HG02798 (cell line): ENCODE results near the gene SMOC2.

Experiments used
- ATAC-seq: cut with Tn5 transposase; IDR thresholded peaks from one replicate; pipeline ENCODE4 v1.9.1; 2021; ENCODE audit warnings: mild to moderate bottlenecking; ENCODE audit not compliant: unreplicated experiment, poor library complexity

SMOC2 gene

GRCh38 chr6:168473197-168473596, 32.2 kb downstream of the SMOC2 start:
- ATAC-seq, result no peak

GRCh38 chr6:168475188-168476013, 34.4 kb downstream of the SMOC2 start:
- ATAC-seq, result no peak

DNA sequence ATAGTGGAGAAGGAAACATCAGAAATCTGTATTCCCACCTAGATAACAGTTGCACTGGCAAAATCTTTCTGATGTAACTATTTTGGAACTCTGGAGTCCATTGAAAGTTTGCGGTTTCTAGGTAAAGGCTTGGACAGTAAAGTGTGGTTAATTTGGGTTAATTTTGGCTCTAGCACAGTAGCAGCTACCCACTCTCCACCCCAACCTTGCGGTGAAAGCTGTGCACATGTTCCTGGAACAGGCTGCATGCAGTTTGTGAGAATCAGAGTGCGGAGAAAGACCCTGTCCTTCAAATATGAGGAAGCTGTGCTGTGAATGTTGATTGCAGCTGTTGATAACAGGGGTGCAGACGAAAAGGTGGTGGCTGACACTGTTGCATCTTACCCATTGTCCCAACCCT, 38.4 kb downstream of the SMOC2 start:
- ATAC-seq, result no peak

GRCh38 chr6:168480481-168480880, 39.5 kb downstream of the SMOC2 start:
- no peak for ATAC-seq

GRCh38 chr6:168485818-168486217, 44.8 kb downstream of the SMOC2 start:
- ATAC-seq, result no peak

GRCh38 chr6:168490757-168491156, 49.8 kb downstream of the SMOC2 start:
- ATAC-seq, result no peak

- no peak for ATAC-seq
Measured at GRCh38 chr6:168493976-168494375, 53.0 kb downstream of the SMOC2 start.

- no peak for ATAC-seq
Measured at GRCh38 chr6:168494726-168495125, 53.7 kb downstream of the SMOC2 start.

- ATAC-seq, result no peak
Measured at GRCh38 chr6:168495133-168495532, 54.1 kb downstream of the SMOC2 start.

GRCh38 chr6:168495636-168496035, 54.7 kb downstream of the SMOC2 start:
- ATAC-seq, result no peak

DNA sequence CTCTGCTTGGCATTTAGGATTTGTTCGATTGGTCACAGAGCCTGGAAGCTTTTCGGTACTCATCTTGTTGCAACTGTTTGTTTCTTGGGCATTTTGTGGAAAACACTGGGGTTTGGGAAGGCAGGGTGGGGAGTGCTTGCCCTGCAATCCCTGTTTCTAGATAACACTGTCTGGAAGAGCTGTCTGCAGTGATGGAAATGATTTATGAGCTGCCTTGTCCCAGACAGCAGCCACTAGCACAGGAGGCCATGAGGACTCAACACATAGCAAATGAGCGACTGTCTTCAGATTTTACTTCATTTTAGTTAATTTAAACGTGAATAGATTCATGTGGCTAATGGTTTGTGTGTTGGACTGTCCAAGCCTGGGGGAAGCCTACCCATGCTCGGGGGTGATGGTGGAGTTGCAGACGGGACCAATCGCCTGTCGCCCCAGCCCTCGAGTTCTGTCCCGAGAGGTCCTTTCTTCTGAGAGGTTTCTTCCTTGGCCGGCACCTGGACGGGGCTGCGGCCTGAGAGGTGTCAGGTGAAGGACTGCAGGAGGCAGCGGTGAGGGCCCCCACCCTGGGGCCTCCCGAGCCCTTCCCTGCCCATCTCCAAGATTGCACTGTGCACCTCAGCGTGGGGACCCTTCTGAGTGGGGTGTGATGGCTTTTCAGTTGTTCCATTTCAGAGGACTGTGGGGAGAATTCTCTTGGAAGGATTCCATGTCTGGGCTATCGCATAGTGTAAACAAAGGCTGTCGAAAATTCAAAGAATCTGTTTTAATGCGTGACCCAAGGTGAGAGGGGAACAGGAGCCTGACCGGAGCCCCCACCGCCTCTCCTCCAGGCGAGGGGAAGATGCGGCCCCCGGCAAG, 55.4 kb downstream of the SMOC2 start:
- no peak for ATAC-seq

GRCh38 chr6:168496997-168497331, 56.0 kb downstream of the SMOC2 start:
- no peak for ATAC-seq

DNA sequence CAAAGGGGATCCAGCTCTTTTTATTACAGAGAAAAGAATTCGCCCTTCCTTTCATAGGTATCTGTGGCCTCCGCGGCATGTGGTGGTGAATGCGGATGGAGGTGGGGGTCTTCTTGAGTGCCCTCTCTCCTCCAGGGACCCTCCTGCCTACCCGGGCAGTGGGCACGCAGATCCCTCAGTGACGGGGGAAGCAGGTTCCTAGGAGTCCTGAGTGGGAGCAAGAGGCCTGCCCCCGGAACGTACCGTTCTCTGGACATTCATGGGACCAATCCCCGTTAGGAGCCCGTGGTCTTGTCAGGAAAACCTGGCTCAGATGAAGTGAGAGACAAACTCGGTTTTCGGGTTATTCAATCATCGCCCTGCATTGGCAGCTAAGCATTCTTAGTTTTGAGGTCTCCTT, 56.4 kb downstream of the SMOC2 start:
- ATAC-seq, result no peak

- ATAC-seq, result no peak
Measured at GRCh38 chr6:168498161-168498843, 57.3 kb downstream of the SMOC2 start.

DNA sequence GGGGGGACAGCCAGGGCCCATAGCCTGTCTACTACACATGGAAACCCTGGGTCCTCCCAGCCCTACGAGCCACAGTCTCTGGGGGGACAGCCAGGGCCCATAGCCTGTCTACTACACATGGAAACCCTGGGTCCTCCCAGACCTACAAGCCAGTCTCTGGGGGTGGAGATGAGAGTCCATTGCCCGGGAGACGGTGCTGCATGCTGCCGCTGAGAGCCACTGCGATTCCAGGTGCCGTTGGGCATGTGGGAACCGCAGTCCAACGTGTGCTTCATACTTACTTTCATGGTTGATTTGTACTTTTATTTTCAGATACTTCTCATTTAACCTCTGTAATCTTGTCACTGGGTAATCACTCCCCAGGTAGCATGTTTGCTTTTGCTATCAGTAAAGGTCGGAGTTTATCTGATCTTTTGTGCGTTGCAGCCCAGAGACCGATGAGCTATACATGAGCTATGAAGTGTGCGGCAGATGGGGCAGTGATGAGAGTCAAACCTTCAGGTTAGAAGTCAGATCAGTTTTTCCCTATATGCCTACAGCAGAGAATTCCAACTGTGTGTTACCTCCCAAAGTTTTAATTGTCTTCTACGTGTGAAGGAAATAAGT, 58.2 kb downstream of the SMOC2 start:
- ATAC-seq, result no peak

DNA sequence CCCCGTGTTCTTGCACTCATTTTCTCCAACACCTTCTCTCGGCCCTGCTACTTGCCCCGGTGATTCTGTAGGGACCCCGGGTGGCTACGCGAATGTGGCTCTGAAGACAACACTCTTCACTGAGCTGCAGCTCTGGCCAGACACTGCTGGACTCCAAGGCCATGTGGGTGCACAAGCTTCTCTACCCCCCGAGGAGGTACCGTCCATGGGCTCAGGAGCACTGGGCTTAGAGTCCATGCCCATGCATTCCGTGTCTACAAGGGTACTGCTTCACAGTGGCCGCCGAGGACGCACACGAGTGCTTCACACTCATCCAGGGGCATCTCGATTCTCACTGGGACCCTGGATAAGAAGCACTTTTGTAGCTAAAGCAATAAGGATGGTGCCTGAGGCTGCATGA, 59.5 kb downstream of the SMOC2 start:
- ATAC-seq, result no peak

- ATAC-seq, result no peak
Measured at GRCh38 chr6:168501561-168501960, 60.6 kb downstream of the SMOC2 start.

DNA sequence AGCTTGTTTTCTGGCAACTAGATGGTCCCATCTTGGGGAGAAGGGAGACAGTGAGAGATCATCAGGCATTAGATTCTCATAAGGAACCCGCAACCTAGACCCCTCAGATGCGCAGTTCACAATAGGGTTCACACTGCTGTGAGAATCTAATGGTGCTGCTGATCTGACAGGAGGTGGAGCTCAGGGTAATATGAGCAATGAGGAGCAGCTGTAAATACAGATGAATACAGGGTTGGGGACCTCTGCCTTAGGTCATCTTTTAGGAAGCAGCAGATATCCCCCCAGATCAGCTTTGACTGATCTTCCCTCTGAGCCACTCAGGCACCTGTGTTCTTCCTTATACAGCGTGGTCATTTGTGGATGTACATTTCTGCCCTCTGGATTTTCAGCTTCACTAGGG, 63.4 kb downstream of the SMOC2 start:
- no peak for ATAC-seq

GRCh38 chr6:168506460-168506859, 65.5 kb downstream of the SMOC2 start:
- no peak for ATAC-seq

DNA sequence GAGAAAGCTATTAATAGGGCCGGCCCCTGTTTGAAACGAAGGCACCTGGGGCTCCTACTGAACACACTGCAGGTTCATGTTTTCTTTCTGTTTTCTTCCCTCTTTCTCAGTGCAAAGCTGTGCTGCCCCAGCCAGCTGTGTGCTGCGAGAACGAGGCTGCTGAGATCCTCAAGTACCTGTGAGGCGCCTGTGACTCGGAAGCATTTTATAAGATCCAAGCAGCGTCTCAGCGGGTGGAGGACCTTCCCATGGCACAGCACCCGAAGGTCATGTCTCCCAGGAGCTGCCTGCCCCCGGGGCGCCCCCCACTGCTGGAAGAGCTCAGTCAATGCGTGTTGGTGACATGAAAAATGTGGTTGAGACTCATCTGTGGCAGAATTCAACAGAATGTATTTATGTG, 66.3 kb downstream of the SMOC2 start:
- ATAC-seq, result no peak

- no peak for ATAC-seq
Measured at GRCh38 chr6:168507730-168508129, 66.7 kb downstream of the SMOC2 start.
